Adrenal gland (tissue), 12 donors: Measurements from ENCODE around the gene PDK1. TPM values are rescaled to one million over a fixed set of nuclear protein-coding genes. Genes with fewer than 3 reads are reported as not detected.
"Not testable (repeated sequence)": the region's sequence is repeated elsewhere in the genome, so short reads cannot be mapped to it uniquely, and the experiment has no call there.

Experiments
- DNase-seq, 7 donors: peaks; one replicate each; pipeline ENCODE4 v3.0.0-alpha.2; 2019 to 2020
- H3K27ac ChIP-seq, 5 donors: fragments of 200-600 bp; sonication (generic) in 4 of 5; 1 replicate in 3 of 5; 2 replicates in 2 of 5; pipeline versions ENCODE4 v1.5.1 to v1.8.0; 2016 to 2020; ENCODE audit warnings: mild to moderate bottlenecking in 1 of 5
- H3K27me3 ChIP-seq: fragments of 200-600 bp; 2 replicates; pipeline ENCODE4 v1.8.0; 2021
- H3K36me3 ChIP-seq, 2 donors: fragments of 200-600 bp; replicated peaks in 1 of 2; 1 replicate in 1 of 2; 2 replicates in 1 of 2; pipeline versions ENCODE4 v1.5.1 to v1.8.0; 2018 to 2022
- H3K4me1 ChIP-seq, 2 donors: fragments of 200-600 bp; replicated peaks in 1 of 2; 1 replicate in 1 of 2; 2 replicates in 1 of 2; pipeline versions ENCODE4 v1.5.1 to v1.8.0; 2018 to 2021
- H3K4me3 ChIP-seq, 4 donors: fragments of 200-600 bp; sonication (generic) in 3 of 4; one replicate each; pipeline ENCODE4 v1.5.1; 2016 to 2018
- H3K9me3 ChIP-seq, 3 donors: fragments of 200-600 bp; sonication (generic) in 1 of 3; replicated peaks in 1 of 3; 1 replicate in 2 of 3; 2 replicates in 1 of 3; pipeline versions ENCODE4 v1.5.1 to v1.8.0; 2016 to 2021
- CTCF ChIP-seq, 6 experiments: fragments of 450-650 bp in 4 of 6; fragments of 200-600 bp in 2 of 6; sonication (generic) in 1 of 6; IDR thresholded peaks; 1 replicate in 5 of 6; 2 replicates in 1 of 6; pipeline versions ENCODE4 v1.5.1 to v1.8.0; 2016 to 2021; ENCODE audit warnings: antibody characterized with exemption in 6 of 6, mild to moderate bottlenecking in 2 of 6, moderate library complexity in 1 of 6
- POLR2A ChIP-seq, 2 donors: fragments of 450-650 bp; IDR thresholded peaks; one replicate each; pipeline ENCODE4 v1.6.1; 2017; ENCODE audit warnings: antibody characterized with exemption in 2 of 2, mild to moderate bottlenecking in 2 of 2, moderate library complexity in 1 of 2
- WGBS, 4 donors: extraction: QIAGEN DNeasy Blood & Tissue Kit in 2 of 4; methylation state at CpG; one replicate each; pipeline versions ENCODE4 v1.1.5 to v1.1.7; 2013 to 2017; 5-methylcytosine and 5-hydroxymethylcytosine counted together
- intact Hi-C, 2 donors: fragments of 100-400 bp; cut with DNase I; formaldehyde crosslinking; loops; one replicate each; pipeline versions ENCODE4 v1.14.1 to v1.15.0; 2022 to 2023
- polyA plus RNA-seq, 3 donors: library from polyadenylated mRNA; stranded (reverse); fragments of 200-250 nt in 2 of 3; fragments of 350-450 nt in 1 of 3; fragmentation: Illumina TruSeq in 1 of 3; extraction: RNeasy Lipid Tissue Mini Kit (QIAGEN cat#74804) in 1 of 3; gene quantifications; one replicate each; pipeline ENCODE4 v1.2.3, GENCODE V29; 2013 to 2014
- total RNA-seq, 9 donors: library from RNA; depleted of rRNA in 4 of 9; stranded (reverse); fragments of >200 nt in 4 of 9; fragments of 120-200 nt in 1 of 9; fragmentation: NEBNext Ultra II Directional in 1 of 9; extraction: Animal tissue kit (Norgen Biotek cat#: 25700) in 1 of 9; gene quantifications; one replicate each; pipeline versions ENCODE4 v1.1.0 to v1.2.4, GENCODE V29; 2013 to 2023
- donor health status: healthy with polysubstance abuse.
- donor health status: Bipolar disorder and iron deficiency.
- donor health status: DM: yes; HTN: yes; CAD: no.
- donor health status: DM: no; HTN: no; CAD: no.
- donor health status: DM: no; HTN: no; CAD: no.
- donor health status: DM: yes; HTN: yes; CAD: no.

Gene PDK1
- total and polyA plus RNA-seq, 12 donors, result 3.6 to 112 (median 20.3) TPM

GRCh38 chr2:172516299-172516698, 39.6 kb upstream of the PDK1 start:
- intact Hi-C loops, result no loop called here
- no peaks in the 10 kb centered on the region for H3K4me1 ChIP-seq
- no peak for DNase-seq
- no peaks in the 10 kb centered on the region for H3K36me3 ChIP-seq
- H3K27me3 ChIP-seq, result no peaks in the 10 kb centered on the region
- H3K27ac ChIP-seq, result no peak overlapping the region
- TF ChIP-seq POLR2A (IDR thresholded peaks at IDR 0.05) (no peak), CTCF (IDR thresholded peaks at IDR 0.05) (no peak)
- WGBS, 4 donors, result 22 to 44% (median 37%) methylated on average over 1 of the region's 1 CpG
- no peak overlapping the region for H3K4me3 ChIP-seq
- H3K9me3 ChIP-seq, result peaks cover 0 to 8% (median 0%) of the 10 kb centered on the region in 3 donors

- intact Hi-C loops, result no loop called here
- H3K4me3 ChIP-seq, result no peak overlapping the region
- H3K36me3 ChIP-seq, result no peaks in the 10 kb centered on the region
- TF ChIP-seq CTCF (IDR thresholded peaks at IDR 0.05), result no peak
- TF ChIP-seq POLR2A (IDR thresholded peaks at IDR 0.05), result no peak
- H3K27me3 ChIP-seq, result no peaks in the 10 kb centered on the region
- no peaks in the 10 kb centered on the region for H3K4me1 ChIP-seq
- DNase-seq, result no peak
- no peak overlapping the region for H3K27ac ChIP-seq
- H3K9me3 ChIP-seq, result no peaks in the 10 kb centered on the region
Observed at GRCh38 chr2:172518995-172519394, 36.9 kb upstream of the PDK1 start.

GRCh38 chr2:172525601-172526000, 30.3 kb upstream of the PDK1 start:
- no peaks in the 10 kb centered on the region for H3K36me3 ChIP-seq
- H3K27me3 ChIP-seq, result no peaks in the 10 kb centered on the region
- H3K4me3 ChIP-seq, result no peak overlapping the region
- intact Hi-C loops, result no loop called here
- no peak for DNase-seq
- 92 to 100% (median 93%) methylated on average over 4 of the region's 4 CpGs for WGBS, 4 donors
- no peak for TF ChIP-seq POLR2A (IDR thresholded peaks at IDR 0.05)
- TF ChIP-seq CTCF (IDR thresholded peaks at IDR 0.05), result no peak
- no peaks in the 10 kb centered on the region for H3K9me3 ChIP-seq
- no peak overlapping the region for H3K27ac ChIP-seq
- no peaks in the 10 kb centered on the region for H3K4me1 ChIP-seq

- Histone ChIP-seq H3K4me3 (no peak overlapping the region), H3K4me1 (no peaks in the 10 kb centered on the region), H3K27me3 (no peaks in the 10 kb centered on the region), H3K36me3 (no peaks in the 10 kb centered on the region), H3K9me3 (no peaks in the 10 kb centered on the region), H3K27ac (no peak overlapping the region)
- no peak for DNase-seq
- TF ChIP-seq CTCF (IDR thresholded peaks at IDR 0.05), result no peak
- no peak for TF ChIP-seq POLR2A (IDR thresholded peaks at IDR 0.05)
- WGBS, 4 donors, result 87 to 97% (median 94%) methylated on average over 2 of the region's 2 CpGs
- intact Hi-C loops, result no loop called here
Observed at GRCh38 chr2:172531309-172531708, 24.6 kb upstream of the PDK1 start.

- H3K4me3 ChIP-seq, H3K36me3 ChIP-seq, H3K27ac ChIP-seq, intact Hi-C loops, H3K27me3 ChIP-seq, H3K9me3 ChIP-seq, DNase-seq, H3K4me1 ChIP-seq: not testable (repeated sequence)
- WGBS, 4 donors, result 94 to 100% (median 95%) methylated on average over 2 of the region's 2 CpGs
Observed at GRCh38 chr2:172532461-172532860, 23.4 kb upstream of the PDK1 start.
